ENCODE data around the gene DAPK1.
A peak's percentile ranks its signal among the peaks of the same experiment; 100 is the strongest.

DAPK1 gene

DNA sequence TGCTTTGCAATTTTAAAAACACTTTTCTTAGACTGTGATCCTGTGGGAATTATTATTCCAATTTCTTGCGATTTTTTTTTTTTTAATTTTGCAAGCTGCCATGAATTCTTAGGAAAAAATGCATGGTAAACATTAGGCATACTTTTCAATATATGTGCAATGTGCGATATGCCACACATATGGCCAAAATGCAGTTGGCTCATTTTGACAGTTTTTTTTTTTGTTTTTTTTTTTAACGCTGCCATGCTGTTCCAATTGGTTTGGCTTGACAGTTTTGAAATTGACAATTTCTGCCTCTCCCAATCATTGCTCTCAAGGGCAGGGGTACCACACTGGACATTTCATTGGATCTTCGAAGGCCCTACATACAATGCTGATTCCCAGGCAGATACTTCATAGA lies 36.4 kb downstream of the DAPK1 start:
- H3K36me3 ChIP-seq: no peaks in the 10 kb centered on the region; the same call in 1 of the 2 replicates
- no peak for DNase-seq
- TF ChIP-seq, protein P1, sequence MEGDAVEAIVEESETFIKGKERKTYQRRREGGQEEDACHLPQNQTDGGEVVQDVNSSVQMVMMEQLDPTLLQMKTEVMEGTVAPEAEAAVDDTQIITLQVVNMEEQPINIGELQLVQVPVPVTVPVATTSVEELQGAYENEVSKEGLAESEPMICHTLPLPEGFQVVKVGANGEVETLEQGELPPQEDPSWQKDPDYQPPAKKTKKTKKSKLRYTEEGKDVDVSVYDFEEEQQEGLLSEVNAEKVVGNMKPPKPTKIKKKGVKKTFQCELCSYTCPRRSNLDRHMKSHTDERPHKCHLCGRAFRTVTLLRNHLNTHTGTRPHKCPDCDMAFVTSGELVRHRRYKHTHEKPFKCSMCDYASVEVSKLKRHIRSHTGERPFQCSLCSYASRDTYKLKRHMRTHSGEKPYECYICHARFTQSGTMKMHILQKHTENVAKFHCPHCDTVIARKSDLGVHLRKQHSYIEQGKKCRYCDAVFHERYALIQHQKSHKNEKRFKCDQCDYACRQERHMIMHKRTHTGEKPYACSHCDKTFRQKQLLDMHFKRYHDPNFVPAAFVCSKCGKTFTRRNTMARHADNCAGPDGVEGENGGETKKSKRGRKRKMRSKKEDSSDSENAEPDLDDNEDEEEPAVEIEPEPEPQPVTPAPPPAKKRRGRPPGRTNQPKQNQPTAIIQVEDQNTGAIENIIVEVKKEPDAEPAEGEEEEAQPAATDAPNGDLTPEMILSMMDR (IDR thresholded peaks at IDR 0.05; ENCODE audit: low read depth, low read length): no peak

DNA sequence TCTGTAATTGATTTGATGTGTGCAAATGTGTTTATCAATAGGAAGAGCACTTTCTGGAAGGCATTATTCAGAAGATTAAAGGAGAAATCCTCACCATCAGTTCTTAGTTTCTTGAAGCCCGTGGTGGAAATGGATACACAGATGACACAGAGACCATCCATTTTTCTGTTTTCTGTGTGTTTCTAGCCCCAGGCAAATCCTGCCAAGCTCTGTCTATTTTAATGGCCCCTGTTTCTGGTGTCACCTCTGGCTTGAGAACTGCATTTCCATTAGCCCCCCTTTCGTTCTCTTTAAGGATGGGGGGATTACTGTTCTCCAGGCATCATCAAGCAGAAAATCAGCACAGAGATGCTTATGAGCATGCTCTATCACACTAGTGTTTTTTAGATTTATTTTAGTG lies 37.3 kb downstream of the DAPK1 start:
- Histone ChIP-seq H3K4me3 (ENCODE audit: low read depth, low read length) (no peak overlapping the region), H3K36me3 (no peaks in the 10 kb centered on the region; the same call in 1 of the 2 replicates), H3K27ac (no peak overlapping the region), H3K27me3 (ENCODE audit: insufficient read depth, low read depth, severe bottlenecking) (no peaks in the 10 kb centered on the region), H3K9me3 (ENCODE audit: severe bottlenecking) (no peaks in the 10 kb centered on the region)
- DNase-seq: no peak
- TF ChIP-seq, protein P1 (IDR thresholded peaks at IDR 0.05; ENCODE audit: low read depth, low read length): no peak

More for the DNA sequence above, 36.4 kb downstream of the DAPK1 start:
- H3K4me3 ChIP-seq (ENCODE audit: low read depth, low read length): no peak overlapping the region
- no peaks in the 10 kb centered on the region for H3K9me3 ChIP-seq (ENCODE audit: severe bottlenecking)
- H3K27me3 ChIP-seq (ENCODE audit: insufficient read depth, low read depth, severe bottlenecking): no peaks in the 10 kb centered on the region
- H3K27ac ChIP-seq: no peak overlapping the region

DNA sequence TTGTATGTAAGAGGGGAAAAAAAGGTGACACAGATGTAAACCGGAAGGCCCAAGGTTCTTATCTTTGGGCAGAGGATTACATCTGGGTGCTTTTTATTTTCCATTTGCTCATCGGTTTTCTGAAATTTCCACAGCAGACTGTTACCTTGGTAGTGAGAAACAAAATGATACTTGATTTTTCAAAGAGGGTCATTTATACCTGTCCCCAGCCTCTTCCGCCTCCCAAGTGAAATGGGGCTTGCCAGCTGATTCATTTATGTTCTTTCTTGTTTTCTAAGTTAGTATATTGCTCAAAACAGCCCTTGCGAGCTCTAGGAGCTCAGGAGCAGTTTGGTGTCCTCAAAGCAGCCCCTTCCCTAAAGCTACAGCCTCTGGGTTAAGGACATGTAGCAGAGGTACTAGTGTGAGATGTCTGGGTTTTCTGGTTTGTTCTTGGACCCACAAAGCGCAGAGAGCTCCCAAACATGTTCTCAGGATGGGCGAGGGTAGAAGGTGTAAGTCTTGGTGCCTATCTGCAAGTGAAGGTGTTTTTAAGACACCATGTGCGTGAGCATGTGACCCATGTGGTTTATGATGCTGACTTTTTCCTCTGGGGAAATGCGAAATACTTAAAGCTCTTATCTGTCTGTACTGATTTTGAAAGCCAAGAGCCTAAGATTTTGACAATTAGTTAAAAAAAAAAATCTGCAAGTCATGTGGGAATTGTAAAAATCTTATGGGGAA lies 38.3 kb downstream of the DAPK1 start:
- no peaks in the 10 kb centered on the region for H3K27me3 ChIP-seq (ENCODE audit: insufficient read depth, low read depth, severe bottlenecking)
- TF ChIP-seq, protein P1 (IDR thresholded peaks at IDR 0.05; ENCODE audit: low read depth, low read length): no peak

DNA sequence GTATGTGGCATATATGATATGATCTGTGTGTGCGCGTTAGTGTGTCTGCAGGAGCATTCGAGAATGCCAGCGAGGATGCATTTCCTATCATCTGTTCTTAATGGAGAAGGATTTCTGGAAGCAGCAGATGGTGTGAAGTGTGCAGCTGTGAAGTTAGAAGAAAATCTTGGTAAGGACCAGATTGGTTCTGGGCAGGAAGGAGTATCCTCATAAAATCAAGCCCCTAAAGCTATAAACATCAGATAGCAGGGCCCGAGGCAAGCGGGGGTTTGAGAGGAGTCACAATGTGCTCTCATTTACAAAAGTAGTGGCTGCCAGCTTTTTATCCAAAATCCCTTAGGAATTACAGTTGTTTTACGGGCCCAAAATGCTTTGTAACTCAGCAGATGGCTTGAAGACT lies 40.0 kb downstream of the DAPK1 start:
- Histone ChIP-seq H3K27ac (peak overlapping the region; percentile 57), H3K9me3 (ENCODE audit: severe bottlenecking) (no peaks in the 10 kb centered on the region), H3K27me3 (ENCODE audit: insufficient read depth, low read depth, severe bottlenecking) (no peaks in the 10 kb centered on the region), H3K4me3 (ENCODE audit: low read depth, low read length) (no peak overlapping the region; the same call in 1 of the 2 replicates), H3K36me3 (no peaks in the 10 kb centered on the region; the same call in 1 of the 2 replicates)
- DNase-seq: peak; percentile 42
- TF ChIP-seq, protein P1 (IDR thresholded peaks at IDR 0.05; ENCODE audit: low read depth, low read length): no peak

More for the DNA sequence above, 38.3 kb downstream of the DAPK1 start:
- DNase-seq: no peak
- H3K4me3 ChIP-seq (ENCODE audit: low read depth, low read length): no peak overlapping the region
- 0 out of 2 replicates have a peak overlapping the region, but pooled peaks have one; percentile 18 for H3K27ac ChIP-seq
- no peaks in the 10 kb centered on the region; the same call in 1 of the 2 replicates for H3K36me3 ChIP-seq
- no peaks in the 10 kb centered on the region for H3K9me3 ChIP-seq (ENCODE audit: severe bottlenecking)

DNA sequence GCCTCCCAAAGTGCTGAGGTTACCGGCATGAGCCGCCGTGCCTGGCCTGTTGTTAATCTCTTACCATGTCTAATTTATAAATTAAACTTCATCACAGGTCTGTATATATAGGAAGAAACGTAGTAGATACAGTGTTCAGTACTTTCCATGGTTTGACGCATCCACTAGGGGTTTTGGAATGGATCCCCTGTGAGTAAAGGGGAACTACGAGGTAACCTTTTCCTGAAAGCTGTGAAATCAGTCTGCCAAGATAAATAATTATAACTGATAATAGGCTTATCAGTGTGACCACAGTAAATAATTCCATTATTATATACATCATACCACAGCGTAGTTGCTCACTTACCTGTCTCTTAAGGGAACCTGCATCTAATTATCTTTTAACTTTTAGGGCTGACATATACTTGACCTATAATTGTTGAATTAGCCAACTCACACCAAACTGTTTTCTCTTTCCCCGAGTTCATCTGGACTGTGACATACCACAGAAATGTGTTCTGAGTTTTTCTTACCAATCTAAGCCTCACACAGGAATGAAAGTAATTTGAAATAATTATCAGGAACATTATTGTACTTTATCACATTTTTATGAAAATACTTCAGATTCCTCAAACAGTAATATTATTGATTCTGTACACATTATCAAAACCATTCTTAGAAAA lies 42.9 kb downstream of the DAPK1 start:
- Histone ChIP-seq H3K27ac (no peak overlapping the region), H3K4me3 (ENCODE audit: low read depth, low read length) (no peak overlapping the region), H3K9me3 (ENCODE audit: severe bottlenecking) (no peaks in the 10 kb centered on the region), H3K36me3 (no peaks in the 10 kb centered on the region), H3K27me3 (ENCODE audit: insufficient read depth, low read depth, severe bottlenecking) (no peaks in the 10 kb centered on the region)
- DNase-seq: no peak
- TF ChIP-seq, protein P1 (IDR thresholded peaks at IDR 0.05; ENCODE audit: low read depth, low read length): no peak
